ENCODE measurements around the gene UBE2G2. TPM values are rescaled to one million over a fixed set of nuclear protein-coding genes. Genes with fewer than 3 reads are reported as not detected.

Gene UBE2G2
- total and polyA plus RNA-seq, 7 donors = 21.6 to 101 (median 51.5) TPM

DNA sequence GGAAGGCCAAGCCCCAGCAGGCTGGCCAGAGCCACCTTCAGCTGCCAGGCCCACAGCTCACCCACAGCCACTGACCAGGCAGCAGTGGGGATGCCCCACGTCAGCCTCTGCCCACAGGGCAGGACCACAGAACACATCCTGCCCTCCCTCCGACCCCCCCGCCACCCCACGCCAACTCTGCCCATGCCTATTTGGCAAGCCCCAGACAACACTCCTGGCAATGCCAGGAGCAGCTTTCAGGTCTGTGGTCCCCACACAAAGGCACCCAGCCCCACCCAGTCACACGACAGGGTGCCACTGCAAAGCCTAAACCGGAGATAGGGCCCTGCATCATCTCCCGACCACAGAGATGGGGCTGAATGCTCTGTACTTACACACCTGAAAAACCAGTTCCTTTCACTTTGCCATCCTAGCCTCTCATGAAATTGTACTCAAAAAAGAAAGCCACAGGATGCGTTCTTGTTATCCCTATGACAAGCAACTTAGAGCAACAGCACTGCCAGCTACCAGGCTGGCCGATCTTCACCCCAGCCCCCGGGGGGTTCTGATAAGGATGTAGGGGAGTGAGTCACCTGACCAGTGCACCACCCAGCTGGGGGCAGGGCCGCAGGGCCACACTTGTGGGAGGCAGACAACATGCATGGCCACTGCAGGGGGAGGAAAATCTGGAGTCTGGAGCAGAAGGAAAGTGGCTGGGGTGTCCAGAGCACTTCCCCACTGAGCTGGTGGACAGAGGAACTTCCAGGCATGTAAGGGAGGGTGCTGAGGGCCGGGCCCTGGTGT, 36.2 kb downstream of the UBE2G2 start:
- Histone ChIP-seq H3K36me3 (peaks cover 0 to 19% (median 6%) of the 10 kb centered on the region in 4 donors), H3K9me3 (no peaks in the 10 kb centered on the region), H3K27ac (no peak overlapping the region), H3K27me3 (no peaks in the 10 kb centered on the region), H3K4me1 (peaks cover 0 to 13% (median 6%) of the 10 kb centered on the region in 4 donors), H3K4me3 (no peak overlapping the region)
- TF ChIP-seq, protein P1, sequence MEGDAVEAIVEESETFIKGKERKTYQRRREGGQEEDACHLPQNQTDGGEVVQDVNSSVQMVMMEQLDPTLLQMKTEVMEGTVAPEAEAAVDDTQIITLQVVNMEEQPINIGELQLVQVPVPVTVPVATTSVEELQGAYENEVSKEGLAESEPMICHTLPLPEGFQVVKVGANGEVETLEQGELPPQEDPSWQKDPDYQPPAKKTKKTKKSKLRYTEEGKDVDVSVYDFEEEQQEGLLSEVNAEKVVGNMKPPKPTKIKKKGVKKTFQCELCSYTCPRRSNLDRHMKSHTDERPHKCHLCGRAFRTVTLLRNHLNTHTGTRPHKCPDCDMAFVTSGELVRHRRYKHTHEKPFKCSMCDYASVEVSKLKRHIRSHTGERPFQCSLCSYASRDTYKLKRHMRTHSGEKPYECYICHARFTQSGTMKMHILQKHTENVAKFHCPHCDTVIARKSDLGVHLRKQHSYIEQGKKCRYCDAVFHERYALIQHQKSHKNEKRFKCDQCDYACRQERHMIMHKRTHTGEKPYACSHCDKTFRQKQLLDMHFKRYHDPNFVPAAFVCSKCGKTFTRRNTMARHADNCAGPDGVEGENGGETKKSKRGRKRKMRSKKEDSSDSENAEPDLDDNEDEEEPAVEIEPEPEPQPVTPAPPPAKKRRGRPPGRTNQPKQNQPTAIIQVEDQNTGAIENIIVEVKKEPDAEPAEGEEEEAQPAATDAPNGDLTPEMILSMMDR (IDR thresholded peaks at IDR 0.05) = no peak
- no peak for DNase-seq
- WGBS, 2 donors = 29 to 47% methylated on average over 12 of the region's 12 CpGs
- intact Hi-C loops (cut with DNase I) = no loop called here

DNA sequence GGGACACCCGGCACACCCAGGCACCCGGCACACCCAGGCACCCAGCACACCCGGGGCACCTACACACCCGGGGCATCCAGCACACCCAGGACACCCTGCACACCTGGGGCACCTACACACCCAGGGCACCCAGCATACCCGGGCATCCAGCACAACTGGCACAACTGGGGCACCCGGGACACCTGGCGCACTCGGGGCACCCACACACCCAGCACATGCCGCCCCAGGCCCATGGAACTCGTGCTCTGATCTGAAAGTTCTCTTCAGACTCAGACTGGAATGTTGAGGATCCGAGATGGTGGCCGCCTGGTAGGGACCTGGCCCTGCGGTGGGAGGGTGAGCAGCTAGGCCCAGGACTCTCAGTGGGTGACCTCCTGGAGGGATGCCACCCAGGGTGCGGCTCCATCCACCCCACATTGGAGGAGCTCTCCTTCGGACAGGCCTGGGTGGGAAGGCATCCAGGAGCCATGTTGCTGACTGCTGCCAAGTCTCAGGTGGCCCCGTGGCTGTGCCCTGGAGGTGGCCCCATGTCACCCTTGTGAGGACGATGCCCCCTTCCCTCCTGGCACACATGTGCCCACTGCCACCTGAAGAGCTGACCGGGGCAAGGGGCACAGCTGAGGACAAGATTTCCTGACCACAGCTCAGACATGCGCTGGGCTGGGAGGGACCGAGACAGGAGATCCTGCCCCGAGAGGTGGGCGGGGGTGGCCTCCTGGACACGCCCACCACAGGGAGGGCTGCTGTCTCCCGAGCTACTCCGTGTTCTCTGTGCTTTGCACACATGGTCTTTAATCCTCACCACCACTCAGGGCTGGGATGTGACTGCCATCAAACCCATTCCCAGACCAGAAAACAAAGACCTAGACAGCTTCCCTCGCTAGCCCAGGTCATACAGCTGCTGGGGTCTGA, 37.0 kb downstream of the UBE2G2 start:
- Histone ChIP-seq H3K27ac (no peak overlapping the region), H3K4me3 (no peak overlapping the region), H3K36me3 (peaks cover 0 to 11% (median 4%) of the 10 kb centered on the region in 4 donors), H3K27me3 (no peaks in the 10 kb centered on the region), H3K9me3 (no peaks in the 10 kb centered on the region), H3K4me1 (peaks cover 0 to 13% (median 6%) of the 10 kb centered on the region in 4 donors)
- 40 to 74% methylated on average over 26 of the region's 26 CpGs for WGBS, 2 donors
- TF ChIP-seq EP300 (IDR thresholded peaks at IDR 0.05) (no peak), POLR2A (IDR thresholded peaks at IDR 0.05) (no peak), POLR2AphosphoS5 (IDR thresholded peaks at IDR 0.05) (no peak)
- TF ChIP-seq, protein P1 (IDR thresholded peaks at IDR 0.05) = no peak
- intact Hi-C loops (cut with DNase I) = no loop called here
- no peak for DNase-seq

DNA sequence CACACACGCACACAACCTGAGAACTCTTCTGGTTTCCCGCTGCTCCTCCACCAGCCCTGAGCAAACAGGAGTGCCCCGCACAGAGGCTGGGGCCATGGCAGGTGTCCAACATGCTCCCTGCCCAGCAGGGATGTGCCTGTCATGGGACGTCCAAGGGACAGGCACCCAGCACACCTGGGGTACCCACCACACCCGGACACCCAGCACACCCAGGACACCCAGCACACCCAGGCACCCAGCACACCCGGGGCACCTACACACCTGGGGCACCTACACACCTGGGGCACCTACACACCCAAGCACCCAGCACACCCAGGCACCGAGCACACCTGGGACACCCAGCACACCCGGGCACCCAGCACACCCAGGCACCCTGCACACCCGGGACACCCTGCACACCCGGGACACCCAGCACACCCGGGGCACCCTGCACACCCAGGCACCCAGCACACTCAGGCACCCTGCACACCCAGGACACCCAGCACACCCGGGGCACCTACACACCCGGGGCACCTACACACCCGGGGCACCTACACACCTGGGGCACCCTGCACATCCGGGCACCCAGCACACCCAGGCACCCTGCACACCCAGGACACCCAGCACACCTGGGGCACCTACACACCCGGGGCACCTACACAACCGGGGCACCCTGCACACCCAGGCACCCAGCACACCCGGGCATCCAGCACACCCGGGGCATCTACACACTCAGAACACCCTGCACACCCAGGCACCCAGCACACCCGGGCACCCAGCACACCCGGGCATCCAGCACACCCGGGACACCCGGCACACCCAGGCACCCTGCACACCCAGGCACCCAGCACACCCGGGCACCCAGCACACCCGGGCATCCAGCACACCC, 37.9 kb downstream of the UBE2G2 start:
- WGBS, 2 donors = 24 to 74% methylated on average over 25 of the region's 25 CpGs
- Histone ChIP-seq H3K4me3 (no peak overlapping the region), H3K27me3 (no peaks in the 10 kb centered on the region), H3K9me3 (no peaks in the 10 kb centered on the region), H3K4me1 (peaks cover 0 to 13% (median 6%) of the 10 kb centered on the region in 4 donors), H3K36me3 (peaks cover 0 to 5% (median 2%) of the 10 kb centered on the region in 4 donors), H3K27ac (no peak overlapping the region)
- intact Hi-C loops (cut with DNase I) = no loop called here
- no peak for DNase-seq
- TF ChIP-seq POLR2A (IDR thresholded peaks at IDR 0.05) (no peak), EP300 (IDR thresholded peaks at IDR 0.05) (no peak), POLR2AphosphoS5 (IDR thresholded peaks at IDR 0.05) (no peak)
- TF ChIP-seq, protein P1 (IDR thresholded peaks at IDR 0.05) = no peak

DNA sequence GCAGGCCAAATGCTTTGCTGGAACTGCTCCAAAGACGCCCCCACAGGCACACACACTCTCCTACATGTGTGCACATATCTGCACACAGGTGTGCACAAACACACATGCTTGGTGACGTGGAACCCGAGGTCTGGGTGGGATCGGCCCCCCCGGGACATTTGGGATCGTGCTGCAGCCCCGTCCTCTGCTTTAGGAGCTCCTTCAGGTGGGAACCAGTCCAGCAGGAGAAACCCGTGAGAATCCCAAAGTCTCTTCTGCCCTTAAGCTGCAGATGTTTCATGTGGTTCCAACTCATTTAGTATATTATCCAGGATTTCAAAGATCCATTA, 38.6 kb downstream of the UBE2G2 start:
- no peak for DNase-seq
- no peak for TF ChIP-seq EP300 (IDR thresholded peaks at IDR 0.05)
- no peak for TF ChIP-seq POLR2A (IDR thresholded peaks at IDR 0.05)

More for the DNA sequence above, 38.6 kb downstream of the UBE2G2 start:
- Histone ChIP-seq H3K9me3 (no peaks in the 10 kb centered on the region), H3K27me3 (no peaks in the 10 kb centered on the region), H3K36me3 (no peaks in the 10 kb centered on the region), H3K4me1 (peaks cover 0 to 9% (median 6%) of the 10 kb centered on the region in 4 donors), H3K4me3 (no peak overlapping the region), H3K27ac (no peak overlapping the region)
- WGBS, 2 donors = 45 to 78% methylated on average over 8 of the region's 8 CpGs
- intact Hi-C loops (cut with DNase I) = no loop called here
